Limb (tissue), 2 donors: ENCODE data around the gene DRP2.
"Not testable (repeated sequence)": the region's sequence is repeated elsewhere in the genome, so short reads cannot be mapped to it uniquely, and the experiment has no call there.

Experiments
- DNase-seq, 2 donors: peaks; one replicate each; pipeline ENCODE4 v3.0.0-alpha.2; 2016; ENCODE audit errors: extremely low spot score in 2 of 2

Gene DRP2

GRCh38 chrX:101219116-101219863 is at the start of gene DRP2:
DRP2 (plus strand) TSS chrX:101219786; CDS start chrX:101231648, 11,862 bp downstream.
- peak in 1 of 2 donors; percentile 26 for DNase-seq

- DNase-seq, result no peak
Measured at GRCh38 chrX:101171883-101172400, 47.6 kb upstream of the DRP2 start.

- DNase-seq, result no peak
Measured at GRCh38 chrX:101176439-101176838, 43.1 kb upstream of the DRP2 start.

- not testable (repeated sequence) for DNase-seq
Measured at GRCh38 chrX:101184876-101185275, 34.7 kb upstream of the DRP2 start.

GRCh38 chrX:101187961-101188360 is 31.6 kb upstream of the DRP2 start:
- DNase-seq, result not testable (repeated sequence)

- DNase-seq, result no peak
Measured at GRCh38 chrX:101190736-101191135, 28.9 kb upstream of the DRP2 start.

GRCh38 chrX:101191217-101191750 is 28.3 kb upstream of the DRP2 start:
- peak in 1 of 2 donors; percentile 48 for DNase-seq

- DNase-seq, result no peak
Measured at GRCh38 chrX:101195442-101196173, 24.0 kb upstream of the DRP2 start.

GRCh38 chrX:101203761-101204351 is 15.7 kb upstream of the DRP2 start:
- DNase-seq, result no peak

- no peak for DNase-seq
Measured at GRCh38 chrX:101206471-101206870, 13.1 kb upstream of the DRP2 start.

- DNase-seq, result no peak
Measured at GRCh38 chrX:101208152-101208905, 11.3 kb upstream of the DRP2 start.

GRCh38 chrX:101210630-101211029 is 9.0 kb upstream of the DRP2 start:
- no peak for DNase-seq

GRCh38 chrX:101217689-101218088 is 1.9 kb upstream of the DRP2 start:
- no peak for DNase-seq

- peak; percentile 22 to 65 for DNase-seq
Measured at GRCh38 chrX:101219864-101220346, 319 bp downstream of the DRP2 start.

GRCh38 chrX:101220662-101221260 is 1.2 kb downstream of the DRP2 start:
- DNase-seq, result no peak

- DNase-seq, result no peak
Measured at GRCh38 chrX:101223226-101223625, 3.6 kb downstream of the DRP2 start.

GRCh38 chrX:101229170-101229569 is 9.6 kb downstream of the DRP2 start:
- no peak for DNase-seq

- DNase-seq, result no peak
Measured at GRCh38 chrX:101230636-101231035, 11.1 kb downstream of the DRP2 start.

GRCh38 chrX:101231080-101231479 is 11.5 kb downstream of the DRP2 start:
- no peak for DNase-seq

- DNase-seq, result no peak
Measured at GRCh38 chrX:101232316-101232715, 12.7 kb downstream of the DRP2 start.

GRCh38 chrX:101237041-101237440 is 17.5 kb downstream of the DRP2 start:
- no peak for DNase-seq
